ENCODE measurements around the gene PCMT1.
"Not testable (repeated sequence)": the region's sequence is repeated elsewhere in the genome, so short reads cannot be mapped to it uniquely, and the experiment has no call there.

PCMT1 gene

GRCh38 chr6:149852881-149853280, 103.3 kb downstream of the PCMT1 start:
- DNase-seq (ENCODE audit: low read depth in 1 of 2, low spot score in 1 of 2) = no peak

GRCh38 chr6:149854017-149854416, 104.5 kb downstream of the PCMT1 start:
- DNase-seq (ENCODE audit: low read depth in 1 of 2, low spot score in 1 of 2) = not testable (repeated sequence)

- no peak for DNase-seq (ENCODE audit: low read depth in 1 of 2, low spot score in 1 of 2)
Measured at GRCh38 chr6:149854532-149854931, 105.0 kb downstream of the PCMT1 start.

DNA sequence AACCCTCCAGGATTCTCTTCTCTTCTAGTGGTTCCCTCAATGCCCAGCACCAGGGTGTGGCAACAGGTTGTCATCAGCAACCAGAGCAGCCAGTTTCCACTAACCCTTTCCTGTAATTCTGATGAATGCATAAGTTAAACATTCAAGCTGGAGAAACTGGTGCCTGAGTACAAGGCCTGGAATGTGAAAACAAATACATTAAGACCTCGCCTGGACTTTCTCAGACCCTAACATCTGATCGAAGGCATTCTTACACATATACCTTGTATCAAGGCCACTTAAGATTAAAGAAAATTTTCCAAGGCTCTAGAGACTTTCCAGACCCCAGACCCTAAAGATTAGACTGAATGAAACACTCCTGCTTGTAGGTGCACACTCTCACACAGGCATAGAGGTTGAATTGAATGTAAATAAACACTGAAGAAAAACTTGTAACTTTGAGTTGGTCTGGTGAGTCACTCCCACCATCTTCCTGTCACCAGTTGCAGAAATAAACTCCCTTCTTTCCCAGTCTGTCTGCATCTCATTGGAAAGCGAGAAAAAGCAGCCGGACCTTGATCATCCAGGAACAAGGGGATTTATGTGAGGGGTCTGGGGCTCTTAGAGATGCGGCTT, 105.6 kb downstream of the PCMT1 start:
- DNase-seq (ENCODE audit: low read depth in 1 of 2, low spot score in 1 of 2) = no peak

DNA sequence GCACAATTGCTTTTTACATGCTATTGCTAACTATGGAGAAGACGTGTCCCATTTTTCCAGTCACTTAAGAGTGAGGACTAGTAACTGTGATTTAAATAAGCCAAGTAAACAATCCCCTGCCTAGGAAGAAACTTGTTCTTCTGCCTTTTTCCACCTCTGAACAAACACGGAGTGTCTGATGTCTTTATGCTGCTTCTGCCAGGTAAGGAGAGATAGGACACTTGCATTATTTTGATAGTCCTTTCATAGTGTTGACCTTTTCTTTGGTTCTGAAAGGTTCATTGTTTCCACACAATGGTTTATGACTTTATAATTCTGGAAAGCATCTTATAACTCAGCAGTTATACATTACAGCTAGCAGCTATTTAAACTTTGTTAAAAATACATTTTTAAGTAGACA, 106.2 kb downstream of the PCMT1 start:
- no peak for DNase-seq (ENCODE audit: low read depth in 1 of 2, low spot score in 1 of 2)

DNA sequence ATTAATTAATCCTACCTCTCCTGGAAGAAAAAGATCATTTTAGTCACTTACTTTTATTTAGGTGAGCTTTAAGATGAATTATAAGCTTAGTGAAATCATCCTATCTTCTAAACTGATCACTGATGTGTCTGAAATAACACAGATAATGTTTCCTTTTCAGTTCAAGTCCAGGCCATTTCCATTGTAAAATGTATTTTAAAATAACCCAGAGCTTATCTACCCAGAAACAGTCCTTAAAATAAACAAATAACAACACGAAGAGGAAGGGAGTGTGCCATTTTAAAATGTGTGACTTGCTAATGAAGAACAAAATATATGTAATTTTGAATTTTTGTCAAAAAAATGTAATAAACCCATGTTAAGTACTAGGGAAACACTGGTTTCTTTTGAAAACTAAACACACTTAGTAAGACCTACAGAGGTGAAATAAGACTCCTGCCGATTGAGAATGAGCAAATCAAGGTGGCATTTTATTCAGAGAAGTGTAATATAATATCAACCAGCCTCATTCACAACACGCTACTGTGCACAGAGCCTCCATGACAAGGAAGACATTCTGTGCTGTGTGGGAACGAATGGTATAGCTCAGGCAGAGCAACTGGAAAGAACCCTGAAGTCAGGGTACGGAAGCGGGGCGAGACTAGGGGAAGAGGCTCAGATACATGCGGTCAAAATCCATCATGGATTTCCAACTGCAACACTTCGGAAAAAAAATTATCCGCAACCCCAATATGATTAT, 106.9 kb downstream of the PCMT1 start:
- DNase-seq (ENCODE audit: low read depth in 1 of 2, low spot score in 1 of 2) = no peak

GRCh38 chr6:149857541-149857940, 108.0 kb downstream of the PCMT1 start:
- DNase-seq (ENCODE audit: low read depth in 1 of 2, low spot score in 1 of 2) = no peak

DNA sequence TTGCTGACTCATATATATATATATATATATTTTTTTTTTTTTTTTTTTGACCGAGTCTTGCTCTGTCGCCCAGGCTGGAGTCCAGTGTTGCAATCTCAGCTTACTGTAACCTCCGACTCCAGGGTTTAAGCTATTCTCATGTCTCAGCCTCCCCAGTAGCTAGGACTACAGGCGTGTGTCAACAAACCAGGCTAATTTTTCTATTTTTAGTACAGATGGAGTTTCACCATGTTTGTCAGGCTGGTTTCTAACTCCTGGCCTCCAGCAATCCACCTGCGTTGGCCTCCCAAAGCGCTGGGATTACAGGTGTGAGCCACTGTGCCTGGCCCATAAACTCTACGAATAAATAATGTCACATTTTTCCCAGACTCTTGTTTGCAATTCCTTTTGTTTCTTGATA, 109.8 kb downstream of the PCMT1 start:
- no peak for DNase-seq (ENCODE audit: low read depth in 1 of 2, low spot score in 1 of 2)

DNA sequence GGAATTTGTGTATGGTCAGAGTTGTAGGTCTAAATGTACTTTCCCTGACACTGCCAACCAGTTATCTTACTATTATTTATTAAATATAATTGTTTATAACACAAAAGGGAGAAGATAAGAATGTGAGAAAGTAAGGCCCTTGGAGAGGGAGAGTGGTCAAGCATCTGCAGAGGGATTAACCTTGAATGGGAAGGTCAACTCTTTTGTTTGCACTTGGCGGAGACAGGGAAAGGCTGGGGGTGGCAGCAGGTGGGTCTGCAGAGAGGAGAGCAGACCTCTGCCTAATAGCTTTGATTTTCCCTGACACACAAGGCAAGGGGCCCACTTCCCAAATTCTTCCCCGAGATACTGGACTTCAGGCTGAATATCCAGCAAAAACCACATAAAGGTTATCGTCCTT, 110.4 kb downstream of the PCMT1 start:
- no peak for DNase-seq (ENCODE audit: low read depth in 1 of 2, low spot score in 1 of 2)

- DNase-seq (ENCODE audit: low read depth in 1 of 2, low spot score in 1 of 2) = no peak
Measured at GRCh38 chr6:149860513-149860833, 110.9 kb downstream of the PCMT1 start.

Data from activated T-helper 1 cell treated with anti-CD3 and anti-CD28 coated beads, Interleukin-2, amount 50 U/mL, for 16 hours (primary cell).